GM19452 (cell line): ENCODE results near the gene GRM5.
"Not testable (repeated sequence)": the region's sequence is repeated elsewhere in the genome, so short reads cannot be mapped to it uniquely, and the experiment has no call there.

Experiments used
- ATAC-seq: cut with Tn5 transposase; IDR thresholded peaks from one replicate; pipeline ENCODE4 v1.9.1; 2021; ENCODE audit not compliant: unreplicated experiment

Gene GRM5

GRCh38 chr11:88843766-88844426 is 221.9 kb downstream of the GRM5 start:
- not testable (repeated sequence) for ATAC-seq

- not testable (repeated sequence) for ATAC-seq
Observed at GRCh38 chr11:88838139-88838538, 227.6 kb downstream of the GRM5 start.

GRCh38 chr11:88835709-88836108 is 230.1 kb downstream of the GRM5 start:
- not testable (repeated sequence) for ATAC-seq

GRCh38 chr11:88831303-88831890 is 234.4 kb downstream of the GRM5 start:
- ATAC-seq: no peak

GRCh38 chr11:88827018-88827676 is 238.6 kb downstream of the GRM5 start:
- ATAC-seq: no peak

- no peak for ATAC-seq
Observed at GRCh38 chr11:88819616-88820015, 246.2 kb downstream of the GRM5 start.

GRCh38 chr11:88818978-88819377 is 246.8 kb downstream of the GRM5 start:
- ATAC-seq: no peak

- no peak for ATAC-seq
Observed at GRCh38 chr11:88815505-88815904, 250.3 kb downstream of the GRM5 start.

GRCh38 chr11:88814076-88814475 is 251.7 kb downstream of the GRM5 start:
- ATAC-seq: no peak

- ATAC-seq: peak; percentile 85
Observed at GRCh38 chr11:88813233-88813915, 252.4 kb downstream of the GRM5 start.

- ATAC-seq: no peak
Observed at GRCh38 chr11:88810420-88811097, 255.2 kb downstream of the GRM5 start.

GRCh38 chr11:88809126-88809525 is 256.7 kb downstream of the GRM5 start:
- no peak for ATAC-seq

GRCh38 chr11:88807349-88807748 is 258.4 kb downstream of the GRM5 start:
- ATAC-seq: no peak

- no peak for ATAC-seq
Observed at GRCh38 chr11:88806410-88806809, 259.4 kb downstream of the GRM5 start.

- ATAC-seq: no peak
Observed at GRCh38 chr11:88801484-88802123, 264.2 kb downstream of the GRM5 start.

- ATAC-seq: no peak
Observed at GRCh38 chr11:88799771-88800500, 265.8 kb downstream of the GRM5 start.

GRCh38 chr11:88790182-88790581 is 275.6 kb downstream of the GRM5 start:
- no peak for ATAC-seq

- ATAC-seq: no peak
Observed at GRCh38 chr11:88779577-88779976, 286.2 kb downstream of the GRM5 start.

GRCh38 chr11:88770475-88771079 is 295.2 kb downstream of the GRM5 start:
- no peak for ATAC-seq

- no peak for ATAC-seq
Observed at GRCh38 chr11:88744140-88744539, 321.6 kb downstream of the GRM5 start.
